Testis (tissue), 2 donors: ENCODE results near the gene ZNF41.

Source experiments
- POLR2A ChIP-seq: fragments of 450-650 bp; IDR thresholded peaks from one replicate; pipeline ENCODE4 v1.6.1; 2017; ENCODE audit warnings: antibody characterized with exemption, mild to moderate bottlenecking, moderate library complexity
- TF ChIP-seq, protein P1 (sequence below), 3 experiments: fragments of 450-650 bp in 2 of 3; fragments of 200-600 bp in 1 of 3; sonication (generic) in 1 of 3; IDR thresholded peaks; one replicate each; pipeline ENCODE4 v1.5.1; 2016 to 2019; ENCODE audit warnings: antibody characterized with exemption in 3 of 3, mild to moderate bottlenecking in 2 of 3, moderate library complexity in 1 of 3

DNA sequence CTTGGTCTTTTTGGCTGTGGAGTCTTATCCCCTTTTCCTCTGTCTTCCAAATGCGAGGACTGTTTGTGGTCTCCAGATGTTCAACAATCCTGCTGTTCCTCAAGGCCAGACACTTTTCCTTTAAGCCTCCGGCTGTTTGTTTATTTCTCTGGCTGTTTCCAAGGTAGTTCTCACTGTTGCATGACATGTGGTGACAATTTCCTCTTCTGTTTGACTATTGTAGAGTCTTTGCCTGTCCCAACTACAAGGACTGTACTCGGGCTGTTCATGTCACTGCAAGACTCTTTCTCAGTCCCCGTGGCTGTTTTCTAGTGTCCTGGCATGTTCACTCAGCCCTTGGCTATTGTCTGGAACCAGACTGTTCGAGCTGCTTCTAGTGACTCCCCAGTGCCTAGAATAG is 62.1 kb downstream of the ZNF41 start:
- TF ChIP-seq, protein P1, sequence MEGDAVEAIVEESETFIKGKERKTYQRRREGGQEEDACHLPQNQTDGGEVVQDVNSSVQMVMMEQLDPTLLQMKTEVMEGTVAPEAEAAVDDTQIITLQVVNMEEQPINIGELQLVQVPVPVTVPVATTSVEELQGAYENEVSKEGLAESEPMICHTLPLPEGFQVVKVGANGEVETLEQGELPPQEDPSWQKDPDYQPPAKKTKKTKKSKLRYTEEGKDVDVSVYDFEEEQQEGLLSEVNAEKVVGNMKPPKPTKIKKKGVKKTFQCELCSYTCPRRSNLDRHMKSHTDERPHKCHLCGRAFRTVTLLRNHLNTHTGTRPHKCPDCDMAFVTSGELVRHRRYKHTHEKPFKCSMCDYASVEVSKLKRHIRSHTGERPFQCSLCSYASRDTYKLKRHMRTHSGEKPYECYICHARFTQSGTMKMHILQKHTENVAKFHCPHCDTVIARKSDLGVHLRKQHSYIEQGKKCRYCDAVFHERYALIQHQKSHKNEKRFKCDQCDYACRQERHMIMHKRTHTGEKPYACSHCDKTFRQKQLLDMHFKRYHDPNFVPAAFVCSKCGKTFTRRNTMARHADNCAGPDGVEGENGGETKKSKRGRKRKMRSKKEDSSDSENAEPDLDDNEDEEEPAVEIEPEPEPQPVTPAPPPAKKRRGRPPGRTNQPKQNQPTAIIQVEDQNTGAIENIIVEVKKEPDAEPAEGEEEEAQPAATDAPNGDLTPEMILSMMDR (IDR thresholded peaks at IDR 0.05): no peak
- no peak for TF ChIP-seq POLR2A
